Adrenal gland (tissue), 12 donors: Measurements from ENCODE around the gene DOCK4. TPM values are rescaled to one million over a fixed set of nuclear protein-coding genes. Genes with fewer than 3 reads are reported as not detected.

Experiments
- DNase-seq, 7 donors: peaks; one replicate each; pipeline ENCODE4 v3.0.0-alpha.2; 2019 to 2020
- H3K27ac ChIP-seq, 5 donors: fragments of 200-600 bp; sonication (generic) in 4 of 5; 1 replicate in 3 of 5; 2 replicates in 2 of 5; pipeline versions ENCODE4 v1.5.1 to v1.8.0; 2016 to 2020; ENCODE audit warnings: mild to moderate bottlenecking in 1 of 5
- H3K27me3 ChIP-seq: fragments of 200-600 bp; 2 replicates; pipeline ENCODE4 v1.8.0; 2021
- H3K36me3 ChIP-seq, 2 donors: fragments of 200-600 bp; replicated peaks in 1 of 2; 1 replicate in 1 of 2; 2 replicates in 1 of 2; pipeline versions ENCODE4 v1.5.1 to v1.8.0; 2018 to 2022
- H3K4me1 ChIP-seq, 2 donors: fragments of 200-600 bp; replicated peaks in 1 of 2; 1 replicate in 1 of 2; 2 replicates in 1 of 2; pipeline versions ENCODE4 v1.5.1 to v1.8.0; 2018 to 2021
- H3K4me3 ChIP-seq, 4 donors: fragments of 200-600 bp; sonication (generic) in 3 of 4; one replicate each; pipeline ENCODE4 v1.5.1; 2016 to 2018
- H3K9me3 ChIP-seq, 3 donors: fragments of 200-600 bp; sonication (generic) in 1 of 3; replicated peaks in 1 of 3; 1 replicate in 2 of 3; 2 replicates in 1 of 3; pipeline versions ENCODE4 v1.5.1 to v1.8.0; 2016 to 2021
- POLR2A ChIP-seq, 2 donors: fragments of 450-650 bp; IDR thresholded peaks; one replicate each; pipeline ENCODE4 v1.6.1; 2017; ENCODE audit warnings: antibody characterized with exemption in 2 of 2, mild to moderate bottlenecking in 2 of 2, moderate library complexity in 1 of 2
- WGBS, 4 donors: extraction: QIAGEN DNeasy Blood & Tissue Kit in 2 of 4; methylation state at CpG; one replicate each; pipeline versions ENCODE4 v1.1.5 to v1.1.7; 2013 to 2017; 5-methylcytosine and 5-hydroxymethylcytosine counted together
- intact Hi-C, 2 donors: fragments of 100-400 bp; cut with DNase I; formaldehyde crosslinking; loops; one replicate each; pipeline versions ENCODE4 v1.14.1 to v1.15.0; 2022 to 2023
- polyA plus RNA-seq, 3 donors: library from polyadenylated mRNA; stranded (reverse); fragments of 200-250 nt in 2 of 3; fragments of 350-450 nt in 1 of 3; fragmentation: Illumina TruSeq in 1 of 3; extraction: RNeasy Lipid Tissue Mini Kit (QIAGEN cat#74804) in 1 of 3; gene quantifications; one replicate each; pipeline ENCODE4 v1.2.3, GENCODE V29; 2013 to 2014
- total RNA-seq, 9 donors: library from RNA; depleted of rRNA in 4 of 9; stranded (reverse); fragments of >200 nt in 4 of 9; fragments of 120-200 nt in 1 of 9; fragmentation: NEBNext Ultra II Directional in 1 of 9; extraction: Animal tissue kit (Norgen Biotek cat#: 25700) in 1 of 9; gene quantifications; one replicate each; pipeline versions ENCODE4 v1.1.0 to v1.2.4, GENCODE V29; 2013 to 2023
- TF ChIP-seq, protein P1 (sequence below), 6 experiments: fragments of 450-650 bp in 4 of 6; fragments of 200-600 bp in 2 of 6; sonication (generic) in 1 of 6; IDR thresholded peaks; 1 replicate in 5 of 6; 2 replicates in 1 of 6; pipeline versions ENCODE4 v1.5.1 to v1.8.0; 2016 to 2021; ENCODE audit warnings: antibody characterized with exemption in 6 of 6, mild to moderate bottlenecking in 2 of 6, moderate library complexity in 1 of 6
- donor health status: healthy with polysubstance abuse.
- donor health status: Bipolar disorder and iron deficiency.
- donor health status: DM: yes; HTN: yes; CAD: no.
- donor health status: DM: no; HTN: no; CAD: no.
- donor health status: DM: no; HTN: no; CAD: no.
- donor health status: DM: yes; HTN: yes; CAD: no.

The DOCK4 gene
- total and polyA plus RNA-seq, 12 donors, result 6.2 to 37.6 (median 21.1) TPM

DNA sequence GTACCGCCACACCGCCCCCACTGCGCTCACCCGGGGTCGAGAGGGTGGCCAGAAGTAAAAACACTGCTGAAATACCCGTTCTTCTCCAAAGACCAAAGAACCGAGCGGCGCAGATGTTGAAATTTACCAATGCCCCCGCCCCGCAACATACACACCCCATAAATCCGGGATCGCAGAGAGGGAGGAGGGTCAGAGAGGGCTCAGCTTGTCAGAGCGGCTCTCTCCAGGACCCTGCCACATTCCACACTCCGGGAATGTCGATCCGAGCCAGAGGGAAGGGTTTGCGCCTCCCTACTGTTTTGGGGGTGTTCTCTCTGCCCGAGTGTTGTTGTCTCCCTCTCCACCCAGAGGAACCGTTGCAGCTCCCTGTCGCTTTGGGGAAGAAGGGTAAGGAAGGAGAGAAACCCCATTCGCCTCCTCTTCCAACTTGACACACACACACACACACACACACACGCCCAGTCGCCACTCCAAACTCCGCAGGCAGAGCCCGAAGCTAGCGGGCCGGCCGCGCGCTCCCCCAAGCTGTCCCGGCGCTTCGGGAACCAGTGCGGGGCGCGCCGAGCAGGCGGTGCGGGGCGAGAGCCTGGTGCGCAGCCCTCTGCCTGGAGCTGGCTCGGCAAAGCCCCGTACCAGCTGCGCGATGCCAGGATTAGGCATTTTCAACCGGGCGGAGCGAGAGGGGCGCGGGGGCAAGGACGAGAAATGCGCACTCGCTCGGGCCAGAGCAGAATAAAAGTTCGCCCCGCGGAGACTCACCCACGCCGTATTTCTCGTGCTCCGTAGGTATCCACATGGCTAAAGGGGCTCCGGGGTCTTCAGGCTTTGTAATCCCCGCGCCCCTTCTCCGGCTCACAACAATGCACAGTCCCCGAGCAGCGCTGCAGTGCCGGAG, 609 bp downstream of the DOCK4 start:
- TF ChIP-seq, protein P1, sequence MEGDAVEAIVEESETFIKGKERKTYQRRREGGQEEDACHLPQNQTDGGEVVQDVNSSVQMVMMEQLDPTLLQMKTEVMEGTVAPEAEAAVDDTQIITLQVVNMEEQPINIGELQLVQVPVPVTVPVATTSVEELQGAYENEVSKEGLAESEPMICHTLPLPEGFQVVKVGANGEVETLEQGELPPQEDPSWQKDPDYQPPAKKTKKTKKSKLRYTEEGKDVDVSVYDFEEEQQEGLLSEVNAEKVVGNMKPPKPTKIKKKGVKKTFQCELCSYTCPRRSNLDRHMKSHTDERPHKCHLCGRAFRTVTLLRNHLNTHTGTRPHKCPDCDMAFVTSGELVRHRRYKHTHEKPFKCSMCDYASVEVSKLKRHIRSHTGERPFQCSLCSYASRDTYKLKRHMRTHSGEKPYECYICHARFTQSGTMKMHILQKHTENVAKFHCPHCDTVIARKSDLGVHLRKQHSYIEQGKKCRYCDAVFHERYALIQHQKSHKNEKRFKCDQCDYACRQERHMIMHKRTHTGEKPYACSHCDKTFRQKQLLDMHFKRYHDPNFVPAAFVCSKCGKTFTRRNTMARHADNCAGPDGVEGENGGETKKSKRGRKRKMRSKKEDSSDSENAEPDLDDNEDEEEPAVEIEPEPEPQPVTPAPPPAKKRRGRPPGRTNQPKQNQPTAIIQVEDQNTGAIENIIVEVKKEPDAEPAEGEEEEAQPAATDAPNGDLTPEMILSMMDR (IDR thresholded peaks at IDR 0.05), result no peak
- no peak for TF ChIP-seq POLR2A (IDR thresholded peaks at IDR 0.05)
- DNase-seq, result peak; percentile 51 to 70 (median 66)
- Histone ChIP-seq H3K4me3 (peak overlapping the region; percentile 17 to 80 (median 58)), H3K36me3 (no peaks in the 10 kb centered on the region), H3K4me1 (peaks cover 6 to 7% of the 10 kb centered on the region in 2 donors), H3K9me3 (no peaks in the 10 kb centered on the region), H3K27ac (peak overlapping the region; percentile 59 to 93 (median 78)), H3K27me3 (no peaks in the 10 kb centered on the region)
- intact Hi-C loops, result loop anchor here in 1 of 2 donors (10.0 kb wide), 1 partner anchor 179 kb away; no protein-coding TSS in a partner anchor
- WGBS, 4 donors, result 0 to 1% (median 0%) methylated on average over 19 to 69 of the region's 69 CpGs

DNA sequence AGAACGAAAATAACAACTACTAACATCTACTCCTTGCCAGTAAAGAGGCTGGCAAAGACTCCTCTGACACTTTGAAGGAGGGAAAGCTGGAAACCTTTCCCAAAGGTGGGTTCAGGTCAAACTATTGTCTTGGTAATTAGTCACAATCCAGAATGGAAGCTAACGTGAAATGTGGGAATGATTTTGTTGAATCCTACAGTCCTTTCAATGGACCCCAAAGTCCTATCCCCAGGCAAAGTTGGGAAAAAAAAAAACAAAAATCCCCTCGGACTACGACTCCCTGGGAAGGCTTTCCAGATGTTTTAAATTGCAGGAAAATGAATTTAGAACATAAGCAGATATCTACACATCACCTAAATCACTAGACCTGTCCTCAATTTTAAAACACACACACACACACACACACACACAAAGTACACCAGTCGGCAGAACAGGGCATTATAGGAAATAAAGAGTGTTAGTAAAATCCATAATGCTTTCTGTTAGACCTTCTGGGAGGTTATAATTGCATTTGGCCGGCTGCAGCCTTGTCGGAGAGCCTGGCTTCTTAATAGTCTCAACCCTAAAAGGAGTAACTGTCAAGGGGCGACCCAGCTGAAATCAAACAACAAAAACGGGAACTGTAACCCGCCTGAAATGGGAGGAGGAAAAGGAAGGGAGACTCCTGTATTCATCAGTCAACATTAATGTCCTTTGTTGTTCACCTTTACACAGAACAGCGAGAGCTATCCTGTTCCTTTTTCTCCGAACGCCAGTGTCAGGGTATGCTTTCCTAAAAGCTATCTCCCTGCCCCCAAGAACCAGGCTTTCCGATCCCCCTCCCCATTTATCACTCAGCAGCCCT, 1.5 kb downstream of the DOCK4 start:
- H3K4me1 ChIP-seq, result peaks cover 6 to 7% of the 10 kb centered on the region in 2 donors
- no peaks in the 10 kb centered on the region for H3K9me3 ChIP-seq
- TF ChIP-seq, protein P1 (IDR thresholded peaks at IDR 0.05), result no peak
- H3K27ac ChIP-seq, result peak overlapping the region; percentile 28 to 93 (median 78)
- peak overlapping the region; percentile 7 to 80 (median 40) for H3K4me3 ChIP-seq
- WGBS, 4 donors, result 3 to 5% (median 4%) methylated on average over 14 of the region's 14 CpGs
- H3K27me3 ChIP-seq, result no peaks in the 10 kb centered on the region
- intact Hi-C loops, result loop anchor here in 1 of 2 donors (10.0 kb wide), 1 partner anchor 180 kb away; no protein-coding TSS in a partner anchor
- DNase-seq, result peak in 1 of 7 donors; percentile 17
- no peaks in the 10 kb centered on the region for H3K36me3 ChIP-seq

DNA sequence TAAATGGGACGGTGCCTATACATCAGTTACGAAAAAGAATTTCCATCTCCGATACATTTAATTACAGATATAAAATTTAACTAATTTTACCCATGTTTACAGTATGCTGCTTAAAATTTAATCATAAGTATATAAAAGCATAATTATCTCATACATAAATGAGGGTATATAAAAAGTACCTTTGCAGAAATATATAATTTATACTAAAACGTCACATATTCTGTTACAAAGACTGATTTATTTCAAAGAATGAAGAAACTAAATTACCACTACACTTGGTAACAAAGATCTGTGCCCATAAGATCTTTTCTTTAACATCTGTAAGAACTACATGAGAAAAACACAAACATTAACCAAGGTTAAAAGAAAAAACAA, 2.8 kb downstream of the DOCK4 start:
- no peak for DNase-seq
- WGBS, 4 donors, result 63 to 69% (median 68%) methylated on average over 4 of the region's 4 CpGs
- intact Hi-C loops, result loop anchor here in 1 of 2 donors (10.0 kb wide), 1 partner anchor 181 kb away; no protein-coding TSS in a partner anchor
- no peak overlapping the region for H3K27ac ChIP-seq
- TF ChIP-seq POLR2A (IDR thresholded peaks at IDR 0.05), result no peak
- TF ChIP-seq, protein P1 (IDR thresholded peaks at IDR 0.05), result no peak
- H3K36me3 ChIP-seq, result no peaks in the 10 kb centered on the region
- H3K4me3 ChIP-seq, result peak overlapping the region in 1 of 4 donors; percentile 80
- peaks cover 7 to 14% of the 10 kb centered on the region in 2 donors for H3K4me1 ChIP-seq
- H3K9me3 ChIP-seq, result no peaks in the 10 kb centered on the region
- no peaks in the 10 kb centered on the region for H3K27me3 ChIP-seq

DNA sequence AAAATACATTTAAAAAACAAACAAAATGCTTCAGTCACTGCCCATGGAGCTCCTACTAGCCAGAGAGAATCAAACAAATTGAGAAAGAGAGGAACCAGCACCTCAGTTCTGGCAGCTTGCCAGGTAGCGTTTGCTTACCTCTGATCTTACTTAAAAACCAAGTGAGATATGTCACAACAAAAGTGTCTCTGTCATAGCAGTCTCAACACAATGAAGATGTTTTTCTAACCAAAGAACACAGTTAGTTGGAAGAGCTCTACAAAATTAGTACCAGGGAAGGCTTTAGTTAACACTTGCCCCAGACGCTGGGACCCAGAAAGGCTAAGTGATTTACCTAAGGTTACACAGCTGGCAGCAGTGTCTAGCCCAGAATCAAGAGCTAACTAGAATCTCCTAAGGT, 3.4 kb downstream of the DOCK4 start:
- intact Hi-C loops, result loop anchor here in 1 of 2 donors (10.0 kb wide), 1 partner anchor 182 kb away; no protein-coding TSS in a partner anchor
- WGBS, 4 donors, result 37 to 41% (median 38%) methylated on average over 2 of the region's 2 CpGs
- Histone ChIP-seq H3K36me3 (no peaks in the 10 kb centered on the region), H3K4me1 (peaks cover 6 to 14% of the 10 kb centered on the region in 2 donors), H3K27me3 (no peaks in the 10 kb centered on the region), H3K9me3 (no peaks in the 10 kb centered on the region), H3K27ac (no peak overlapping the region), H3K4me3 (no peak overlapping the region)
- TF ChIP-seq, protein P1 (IDR thresholded peaks at IDR 0.05), result no peak
- no peak for TF ChIP-seq POLR2A (IDR thresholded peaks at IDR 0.05)
- DNase-seq, result peak in 5 of 7 donors; percentile 27 to 73 (median 54)
